ENCODE data around the gene PCYT1A.
A peak's percentile ranks its signal among the peaks of the same experiment; 100 is the strongest.
"Not testable (repeated sequence)": the region's sequence is repeated elsewhere in the genome, so short reads cannot be mapped to it uniquely, and the experiment has no call there.

Gene PCYT1A

DNA sequence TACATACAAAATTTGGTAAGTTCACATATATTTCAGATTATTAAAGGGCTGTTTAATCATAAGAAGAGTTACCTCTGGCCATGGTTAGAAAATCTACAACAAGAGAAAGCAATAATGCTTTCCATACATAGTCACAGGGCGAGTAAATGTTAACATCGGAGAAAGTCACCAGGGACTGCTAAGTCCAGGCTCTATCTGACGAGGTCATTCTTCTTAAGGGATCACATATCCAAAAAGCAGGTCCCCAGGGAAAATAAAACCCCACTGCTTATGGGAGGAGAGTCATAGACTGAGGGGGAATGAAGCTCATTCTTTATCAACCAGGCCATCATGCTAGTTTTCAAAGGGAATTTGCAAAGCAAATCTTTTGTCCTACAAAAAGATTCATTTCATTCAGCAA lies 3.1 kb downstream of the PCYT1A start:
- peak; percentile 15 for DNase-seq

- DNase-seq = no peak
Observed at GRCh38 chr3:196281962-196282361, 5.6 kb downstream of the PCYT1A start.

DNA sequence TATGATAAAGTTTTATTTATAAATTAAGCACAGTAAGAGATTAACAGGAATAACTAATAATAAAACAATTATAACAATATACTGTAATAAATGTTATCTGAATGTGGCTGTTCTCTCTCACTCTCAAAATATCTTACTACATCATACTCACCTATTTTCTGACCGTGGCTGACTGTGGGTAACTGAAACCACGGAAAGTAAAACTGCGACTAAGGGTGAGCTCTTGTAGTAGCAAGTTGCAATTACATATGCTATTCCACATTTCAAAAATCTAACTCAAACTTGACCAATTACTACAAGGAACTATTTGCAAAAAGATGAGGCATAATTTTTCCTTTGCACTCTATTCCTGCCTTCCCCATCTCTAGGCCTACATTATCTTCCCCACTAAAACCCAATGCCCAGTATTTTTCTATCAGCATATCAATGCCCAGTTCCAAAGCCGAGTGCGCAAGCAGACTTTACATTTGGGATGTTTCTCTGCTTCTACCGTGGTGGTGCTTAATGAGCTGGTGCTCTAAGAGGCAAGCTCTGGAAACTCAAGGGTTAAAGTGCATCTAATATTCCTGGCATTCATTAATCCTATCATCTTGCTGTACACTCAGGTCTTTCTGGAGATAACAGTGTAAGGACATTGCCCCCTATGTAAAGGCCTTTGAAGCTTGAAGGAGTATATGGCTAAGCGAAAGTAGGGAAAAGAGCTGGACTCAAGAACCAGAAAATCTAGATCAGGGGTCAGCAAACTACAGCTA lies 6.7 kb downstream of the PCYT1A start:
- no peak for DNase-seq

- no peak for DNase-seq
Observed at GRCh38 chr3:196275126-196275525, 12.4 kb downstream of the PCYT1A start.

DNA sequence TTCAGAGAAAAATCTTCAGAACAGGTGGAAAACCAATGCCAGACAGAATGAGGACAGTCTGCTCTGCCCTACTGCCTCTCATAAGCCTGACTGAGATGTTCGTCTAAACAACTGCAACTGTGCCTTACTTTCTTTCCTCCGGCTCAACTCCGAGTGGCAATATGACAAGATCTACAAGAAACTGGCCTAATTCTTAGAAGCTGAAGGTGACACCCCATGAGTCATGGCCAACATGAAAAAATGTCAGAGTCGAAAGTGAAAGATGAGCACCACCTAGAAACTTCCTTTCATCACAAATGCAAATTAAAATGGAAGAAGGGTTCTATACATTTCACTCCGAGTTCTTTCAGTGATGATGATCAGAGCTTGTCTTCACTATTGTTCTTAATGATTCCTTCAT lies 12.9 kb downstream of the PCYT1A start:
- no peak for DNase-seq

DNA sequence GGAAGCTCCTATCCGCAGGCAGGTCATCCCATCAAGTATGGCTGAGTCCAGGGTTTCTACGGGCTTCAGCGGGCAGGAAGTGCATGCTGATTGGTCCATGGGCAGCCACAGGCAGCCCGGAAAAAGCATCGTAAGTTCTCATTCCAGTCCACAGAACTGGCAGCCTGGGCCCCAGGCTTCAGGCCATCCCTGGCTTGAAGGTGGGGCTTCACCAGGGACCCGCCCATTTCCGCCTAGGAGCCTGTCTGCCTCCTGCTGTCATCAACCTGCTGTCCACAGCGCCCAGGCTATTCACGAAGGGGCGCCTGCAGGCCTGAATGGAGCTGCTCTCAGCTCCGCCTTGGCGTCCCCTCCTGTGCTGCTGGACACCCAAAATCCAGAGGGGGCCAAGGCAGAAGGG lies 13.9 kb downstream of the PCYT1A start:
- no peak for DNase-seq

- DNase-seq = no peak
Observed at GRCh38 chr3:196272826-196273225, 14.7 kb downstream of the PCYT1A start.

DNA sequence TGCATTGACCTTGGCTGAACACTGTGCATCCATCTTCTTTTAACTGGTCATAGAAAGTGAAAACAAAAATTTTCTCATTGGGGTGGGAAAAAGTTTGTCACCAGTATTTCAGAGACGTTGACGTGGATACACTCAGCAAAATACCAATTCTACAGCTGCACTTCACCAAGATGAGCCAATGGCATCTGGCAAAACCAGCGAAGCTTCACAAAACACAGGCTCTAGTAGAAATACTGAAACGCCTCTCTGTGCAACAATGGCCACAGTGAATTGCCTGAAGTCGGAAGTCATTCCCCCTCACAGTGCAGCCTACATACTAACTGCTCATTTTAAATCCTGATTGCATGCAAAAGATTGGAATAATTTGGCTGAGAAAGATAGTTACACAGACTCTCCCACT lies 17.0 kb downstream of the PCYT1A start:
- no peak for DNase-seq

DNA sequence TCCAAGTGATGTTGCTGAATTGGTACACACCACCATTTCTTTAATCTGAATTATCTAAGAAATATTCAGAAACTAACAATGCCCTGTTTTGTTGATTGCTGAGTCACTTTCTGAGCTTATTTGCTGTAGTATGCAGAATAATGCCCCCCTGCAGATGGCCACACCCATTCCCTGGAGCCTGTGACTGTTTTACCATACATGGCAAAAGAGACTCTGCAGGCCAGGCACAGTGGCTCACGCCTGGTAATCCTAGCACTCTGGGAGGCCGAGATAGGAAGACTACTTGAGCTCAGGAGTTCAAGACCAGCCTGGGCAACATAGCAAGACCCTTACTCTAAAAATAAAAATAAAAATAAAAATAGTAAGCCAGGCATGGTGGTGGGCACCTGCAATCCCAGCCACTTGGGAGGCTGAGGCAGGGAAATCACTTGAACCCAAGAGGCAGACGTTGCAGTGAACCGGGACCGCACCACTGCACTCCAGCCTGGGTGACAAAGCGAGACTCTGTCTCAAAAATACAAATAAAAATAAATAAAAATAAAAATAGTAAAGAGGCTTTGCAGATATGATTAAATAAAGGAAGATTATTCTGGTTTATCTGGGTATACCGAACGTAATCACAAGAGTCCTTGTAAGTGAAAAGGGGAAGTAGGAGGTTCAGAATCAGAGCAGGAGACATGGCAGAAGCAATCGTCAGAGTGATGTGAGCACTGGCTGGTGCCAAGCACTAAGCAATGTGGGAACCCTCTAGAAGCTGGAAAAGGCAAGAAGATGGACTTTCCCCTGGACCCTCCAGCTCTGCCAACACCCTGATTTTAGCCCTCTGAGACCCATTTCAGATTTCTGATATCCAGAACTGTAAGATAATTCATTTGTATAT lies 19.0 kb downstream of the PCYT1A start:
- DNase-seq = peak; percentile 82

- DNase-seq = no peak
Observed at GRCh38 chr3:196263819-196264218, 23.7 kb downstream of the PCYT1A start.

GRCh38 chr3:196260784-196261183 lies 26.7 kb downstream of the PCYT1A start:
- no peak for DNase-seq

GRCh38 chr3:196255776-196256175 lies 31.8 kb downstream of the PCYT1A start:
- DNase-seq = no peak

DNA sequence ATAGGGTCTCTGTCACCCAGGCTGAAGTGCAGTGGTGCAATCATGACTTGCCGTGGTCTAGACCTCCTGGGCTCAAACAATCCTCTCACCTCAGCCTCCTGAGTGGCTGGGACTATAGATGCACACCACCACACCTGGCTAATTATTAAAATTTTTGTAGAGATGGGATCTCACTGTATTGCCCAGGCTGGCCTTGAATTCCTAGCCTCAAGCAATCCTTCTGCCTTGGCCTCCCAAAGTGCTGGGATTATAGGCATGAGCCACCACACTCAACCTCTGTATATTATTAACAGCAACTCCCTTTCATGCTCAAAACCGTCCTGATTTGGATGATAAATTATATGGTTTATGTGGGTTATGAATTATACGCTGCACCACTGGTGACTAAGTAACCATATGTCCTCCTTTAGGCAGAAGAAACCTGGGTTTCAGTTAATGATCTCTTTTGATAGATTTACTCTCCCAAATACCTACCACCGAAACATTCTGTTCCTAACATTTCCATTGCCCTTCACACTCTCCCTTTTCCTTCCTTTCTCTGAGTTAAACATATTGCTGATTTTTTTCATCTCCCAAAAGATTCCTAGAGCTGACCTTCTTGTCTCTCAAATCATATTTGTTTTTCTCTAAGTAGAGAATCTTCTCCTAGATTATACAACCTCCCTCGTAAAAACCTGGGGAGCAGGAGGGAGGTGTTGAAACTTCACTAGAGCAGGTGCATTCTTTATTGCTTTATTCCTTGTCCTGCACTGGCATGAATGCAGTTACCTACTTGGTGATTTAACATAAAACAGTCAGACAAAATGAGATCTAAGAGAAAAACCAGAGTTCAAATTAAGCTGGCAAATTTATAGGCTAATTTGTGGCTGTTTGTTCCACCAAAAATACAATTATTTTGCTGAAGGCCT lies 32.9 kb downstream of the PCYT1A start:
- no peak for DNase-seq

DNA sequence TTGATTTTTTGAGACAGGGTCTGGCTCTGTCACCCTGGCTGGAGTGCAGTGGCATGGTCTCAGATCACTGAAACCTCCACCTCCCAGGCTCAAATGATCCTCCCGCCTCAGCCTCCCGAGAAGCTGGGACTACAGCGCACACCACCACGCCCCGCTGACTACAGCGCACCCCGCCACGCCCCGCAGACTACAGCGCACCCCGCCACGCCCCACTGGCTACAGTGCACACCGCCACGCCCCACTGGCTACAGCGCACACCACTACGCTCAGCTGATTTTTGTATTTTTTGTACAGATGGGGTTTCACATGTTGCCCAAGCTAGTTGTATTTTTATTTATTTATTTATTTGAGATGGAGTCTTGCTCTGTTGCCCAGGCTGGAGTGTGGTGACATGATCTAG lies 35.6 kb downstream of the PCYT1A start:
- no peak for DNase-seq

DNA sequence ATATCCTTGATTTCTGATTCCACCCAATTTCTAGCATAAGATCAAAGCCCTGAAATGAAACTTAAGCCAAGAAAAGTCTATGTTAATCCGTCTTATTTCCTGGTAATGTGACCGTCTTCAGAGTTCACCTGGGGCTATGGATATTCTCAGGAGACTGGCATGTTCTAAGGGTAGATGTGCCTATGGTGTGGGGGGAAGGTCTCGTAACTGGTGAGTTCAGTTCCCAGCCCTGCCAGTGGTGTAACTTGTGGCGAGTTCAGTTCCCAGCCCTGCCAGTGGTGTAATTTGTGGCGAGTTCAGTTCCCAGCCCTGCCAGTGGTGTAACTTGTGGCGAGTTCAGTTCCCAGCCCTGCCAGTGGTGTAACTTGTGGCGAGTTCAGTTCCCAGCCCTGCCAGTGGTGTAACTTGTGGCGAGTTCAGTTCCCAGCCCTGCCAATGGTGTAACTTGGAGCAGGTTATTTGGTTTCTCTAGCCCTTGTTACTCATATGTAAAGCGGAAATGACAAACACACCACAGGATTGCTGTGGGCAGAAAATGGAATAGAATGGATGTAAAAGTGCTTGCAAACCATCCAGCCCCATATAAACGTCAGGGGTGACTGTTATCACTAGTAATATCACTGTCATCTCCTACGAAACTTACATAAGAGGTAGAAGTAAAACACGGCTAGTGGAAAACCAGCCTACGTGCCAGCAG lies 40.8 kb downstream of the PCYT1A start:
- peak; percentile 65 for DNase-seq

DNA sequence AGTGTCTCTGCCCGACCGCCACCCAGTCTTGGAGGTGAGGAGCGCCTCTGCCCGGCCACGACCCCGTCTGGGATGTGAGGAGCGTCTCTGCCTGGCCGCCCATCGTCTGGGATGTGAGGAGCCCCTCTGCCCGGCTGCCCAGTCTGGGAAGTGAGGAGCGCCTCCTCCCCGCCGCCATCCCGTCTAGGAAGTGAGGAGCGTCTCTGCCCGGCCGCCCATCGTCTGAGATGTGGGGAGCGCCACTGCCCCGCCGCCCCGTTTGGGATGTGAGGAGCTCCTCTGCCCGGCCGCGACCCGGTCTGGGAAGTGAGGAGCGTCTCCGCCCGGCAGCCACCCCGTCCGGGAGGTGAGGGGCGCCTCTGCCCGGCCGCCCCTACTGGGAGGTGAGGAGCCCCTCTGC lies 43.4 kb downstream of the PCYT1A start:
- DNase-seq = not testable (repeated sequence)

- DNase-seq = no peak
Observed at GRCh38 chr3:196241704-196242103, 45.8 kb downstream of the PCYT1A start.

DNA sequence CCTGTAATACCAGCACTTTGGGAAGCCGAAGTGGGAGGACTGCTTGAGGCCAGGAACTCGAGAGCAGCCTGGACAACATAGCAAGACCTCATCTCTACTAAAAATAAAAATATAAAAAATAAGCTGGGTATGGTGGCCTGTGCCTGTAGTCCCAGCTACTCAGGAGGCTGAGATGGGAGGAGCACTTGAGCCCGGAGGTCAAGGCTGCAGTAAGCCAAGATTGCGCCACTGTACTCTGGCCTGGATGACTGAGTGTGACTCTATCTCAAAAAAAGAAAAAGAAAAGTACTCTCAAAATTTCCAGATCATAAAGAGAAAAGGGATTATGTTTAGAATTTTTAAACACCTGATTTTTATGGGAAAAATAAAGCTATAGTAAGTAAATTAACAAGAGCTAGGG lies 47.1 kb downstream of the PCYT1A start:
- DNase-seq = no peak

- no peak for DNase-seq
Observed at GRCh38 chr3:196238612-196239560, 48.6 kb downstream of the PCYT1A start.

- DNase-seq = no peak
Observed at GRCh38 chr3:196237203-196237602, 50.3 kb downstream of the PCYT1A start.

DNA sequence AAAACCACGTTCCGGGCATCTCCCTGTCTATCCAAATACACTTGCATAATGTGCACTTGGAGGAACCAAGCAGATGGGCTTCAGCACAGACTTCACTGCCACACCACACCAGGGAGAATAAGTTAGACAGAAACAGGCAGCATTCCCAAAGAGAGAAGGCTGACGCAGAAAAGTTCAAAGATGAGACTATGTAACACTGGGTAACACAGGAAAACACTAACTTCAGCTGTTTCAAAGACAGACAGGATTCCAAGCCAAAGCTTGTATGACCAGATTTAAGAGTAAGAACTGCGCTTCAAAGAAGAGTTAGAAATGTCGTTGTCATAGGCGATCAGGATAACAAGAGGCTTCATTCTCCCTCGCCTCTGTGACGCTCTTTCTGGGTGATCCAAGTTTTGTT lies 51.3 kb downstream of the PCYT1A start:
- DNase-seq = no peak

Measured in fibroblast of skin of right quadriceps (primary cell).